Breast epithelium (tissue), 4 donors: ENCODE data around the gene ACSL5. TPM values are rescaled to one million over a fixed set of nuclear protein-coding genes. Genes with fewer than 3 reads are reported as not detected.

Experiments
- DNase-seq, 2 donors: peaks; one replicate each; pipeline ENCODE4 v3.0.0-alpha.2; 2019; ENCODE audit warnings: low spot score in 2 of 2
- H3K27ac ChIP-seq, 2 donors: fragments of 200-600 bp; sonication (generic) in 1 of 2; one replicate each; pipeline ENCODE4 v1.5.1; 2016 to 2019; ENCODE audit warnings: mild to moderate bottlenecking in 1 of 2
- H3K27me3 ChIP-seq, 2 donors: fragments of 200-600 bp; sonication (generic) in 1 of 2; one replicate each; pipeline versions ENCODE4 v1.5.1 to v1.6.0; 2017 to 2019; ENCODE audit warnings: control low read depth in 1 of 2, mild to moderate bottlenecking in 1 of 2
- H3K36me3 ChIP-seq: fragments of 200-600 bp; one replicate; pipeline ENCODE4 v1.5.1; 2019
- H3K4me1 ChIP-seq, 2 donors: fragments of 200-600 bp; sonication (generic); one replicate each; pipeline ENCODE4 v1.5.1; 2016 to 2019; ENCODE audit warnings: control low read depth in 1 of 2
- H3K4me3 ChIP-seq, 3 donors: fragments of 200-600 bp; sonication (generic); 1 replicate in 2 of 3; 2 replicates in 1 of 3; pipeline ENCODE4 v1.5.1; 2016 to 2019; ENCODE audit warnings: mild to moderate bottlenecking in 3 of 3, moderate library complexity in 2 of 3
- H3K9me3 ChIP-seq, 2 donors: fragments of 200-600 bp; sonication (generic) in 1 of 2; one replicate each; pipeline ENCODE4 v1.5.1; 2016 to 2019; ENCODE audit warnings: control low read depth in 1 of 2
- CTCF ChIP-seq, 3 donors: fragments of 450-650 bp; IDR thresholded peaks; one replicate each; pipeline ENCODE4 v1.5.1; 2016 to 2017; ENCODE audit warnings: antibody characterized with exemption in 3 of 3, mild to moderate bottlenecking in 3 of 3, moderate library complexity in 3 of 3
- POLR2A ChIP-seq: fragments of 450-650 bp; IDR thresholded peaks from one replicate; pipeline ENCODE4 v1.6.1; 2016; ENCODE audit warnings: antibody characterized with exemption, mild to moderate bottlenecking, moderate library complexity
- POLR2AphosphoS5 ChIP-seq, 3 donors: sonication (generic); formaldehyde crosslinking; IDR thresholded peaks; one replicate each; pipeline ENCODE4 v1.6.1; 2017; ENCODE audit warnings: antibody characterized with exemption in 3 of 3
- intact Hi-C: fragments of 100-400 bp; cut with DNase I; formaldehyde crosslinking; loops from one replicate; pipeline ENCODE4 v1.15.1; 2023; ENCODE audit warnings: low total_unique reads
- total RNA-seq, 3 donors: library from RNA; depleted of rRNA; stranded (reverse); fragments of >200 nt; gene quantifications; one replicate each; pipeline ENCODE4 v1.1.0, GENCODE V29; 2016

ACSL5 gene, protein sequence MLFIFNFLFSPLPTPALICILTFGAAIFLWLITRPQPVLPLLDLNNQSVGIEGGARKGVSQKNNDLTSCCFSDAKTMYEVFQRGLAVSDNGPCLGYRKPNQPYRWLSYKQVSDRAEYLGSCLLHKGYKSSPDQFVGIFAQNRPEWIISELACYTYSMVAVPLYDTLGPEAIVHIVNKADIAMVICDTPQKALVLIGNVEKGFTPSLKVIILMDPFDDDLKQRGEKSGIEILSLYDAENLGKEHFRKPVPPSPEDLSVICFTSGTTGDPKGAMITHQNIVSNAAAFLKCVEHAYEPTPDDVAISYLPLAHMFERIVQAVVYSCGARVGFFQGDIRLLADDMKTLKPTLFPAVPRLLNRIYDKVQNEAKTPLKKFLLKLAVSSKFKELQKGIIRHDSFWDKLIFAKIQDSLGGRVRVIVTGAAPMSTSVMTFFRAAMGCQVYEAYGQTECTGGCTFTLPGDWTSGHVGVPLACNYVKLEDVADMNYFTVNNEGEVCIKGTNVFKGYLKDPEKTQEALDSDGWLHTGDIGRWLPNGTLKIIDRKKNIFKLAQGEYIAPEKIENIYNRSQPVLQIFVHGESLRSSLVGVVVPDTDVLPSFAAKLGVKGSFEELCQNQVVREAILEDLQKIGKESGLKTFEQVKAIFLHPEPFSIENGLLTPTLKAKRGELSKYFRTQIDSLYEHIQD
- 10 to 100 TPM; 13.3 to 31.8 (median 15.8) TPM for total RNA-seq

GRCh38 chr10:112373912-112374338 is at the start of gene ACSL5:
ACSL5 (plus strand) TSS chr10:112374116; CDS start chr10:112394947, 20,831 bp downstream.
- intact Hi-C loops, result no loop called here
- no peaks in the 10 kb centered on the region for H3K9me3 ChIP-seq
- H3K27ac ChIP-seq, result peak within 1 kb of the TSS; percentile 78 to 82
- DNase-seq, result no peak
- no peaks in the 10 kb centered on the region for H3K27me3 ChIP-seq
- no peaks in the 10 kb centered on the region for H3K4me1 ChIP-seq
- no peaks in the 10 kb centered on the region for H3K36me3 ChIP-seq
- no peak within 1 kb of the TSS for H3K4me3 ChIP-seq
- no peak for TF ChIP-seq POLR2AphosphoS5 (IDR thresholded peaks at IDR 0.05)
- no peak for TF ChIP-seq CTCF (IDR thresholded peaks at IDR 0.05)
- TF ChIP-seq POLR2A, result no peak

GRCh38 chr10:112327678-112328077 is 46.2 kb upstream of the ACSL5 start:
- Histone ChIP-seq H3K9me3 (no peaks in the 10 kb centered on the region), H3K4me1 (no peaks in the 10 kb centered on the region), H3K27ac (no peak overlapping the region), H3K36me3 (no peaks in the 10 kb centered on the region), H3K27me3 (no peaks in the 10 kb centered on the region), H3K4me3 (no peak overlapping the region)
- TF ChIP-seq POLR2A (no peak), POLR2AphosphoS5 (IDR thresholded peaks at IDR 0.05) (no peak)
- DNase-seq, result no peak
- intact Hi-C loops, result no loop called here

- Histone ChIP-seq H3K9me3 (no peaks in the 10 kb centered on the region), H3K4me3 (no peak overlapping the region), H3K27ac (no peak overlapping the region), H3K4me1 (no peaks in the 10 kb centered on the region), H3K27me3 (no peaks in the 10 kb centered on the region), H3K36me3 (no peaks in the 10 kb centered on the region)
- TF ChIP-seq CTCF (IDR thresholded peaks at IDR 0.05), result no peak
- no peak for TF ChIP-seq POLR2AphosphoS5 (IDR thresholded peaks at IDR 0.05)
- no peak for TF ChIP-seq POLR2A
- intact Hi-C loops, result no loop called here
- no peak for DNase-seq
These were observed 43.8 kb upstream of the ACSL5 start for GRCh38 chr10:112330162-112330561.

GRCh38 chr10:112330607-112331160 is 43.2 kb upstream of the ACSL5 start:
- no peak for DNase-seq
- Histone ChIP-seq H3K27ac (no peak overlapping the region), H3K4me3 (no peak overlapping the region), H3K27me3 (no peaks in the 10 kb centered on the region), H3K36me3 (no peaks in the 10 kb centered on the region), H3K4me1 (no peaks in the 10 kb centered on the region), H3K9me3 (no peaks in the 10 kb centered on the region)
- TF ChIP-seq CTCF (IDR thresholded peaks at IDR 0.05) (no peak), POLR2AphosphoS5 (IDR thresholded peaks at IDR 0.05) (no peak), POLR2A (no peak)
- intact Hi-C loops, result no loop called here

DNA sequence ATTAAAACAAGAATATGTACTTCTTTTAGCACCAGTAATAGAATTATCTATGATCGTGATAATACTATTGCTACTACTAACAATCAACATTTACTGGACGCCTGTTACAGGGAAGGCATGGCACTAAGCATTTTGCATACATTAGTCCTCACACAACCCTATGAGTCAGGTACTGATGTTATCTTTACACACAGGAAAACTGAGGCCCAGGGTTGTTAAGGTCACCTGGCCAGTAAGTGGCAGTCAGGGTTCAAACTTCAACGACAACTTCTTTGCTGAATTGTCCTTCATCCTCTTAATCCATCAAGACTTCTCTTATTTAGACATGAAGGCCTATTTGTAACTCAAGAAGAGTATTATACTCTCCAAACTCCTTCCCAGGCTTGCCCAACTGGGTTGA is 41.9 kb upstream of the ACSL5 start:
- H3K4me3 ChIP-seq, result no peak overlapping the region
- DNase-seq, result no peak
- no peak overlapping the region for H3K27ac ChIP-seq
- TF ChIP-seq POLR2AphosphoS5 (IDR thresholded peaks at IDR 0.05) (no peak), POLR2A (no peak), CTCF (IDR thresholded peaks at IDR 0.05) (no peak)
- no peaks in the 10 kb centered on the region for H3K27me3 ChIP-seq
- no peaks in the 10 kb centered on the region for H3K9me3 ChIP-seq
- no peaks in the 10 kb centered on the region for H3K4me1 ChIP-seq
- intact Hi-C loops, result no loop called here
- no peaks in the 10 kb centered on the region for H3K36me3 ChIP-seq
